Measurements from ENCODE around the gene LMBR1. TPM values are rescaled to one million over a fixed set of nuclear protein-coding genes. Genes with fewer than 3 reads are reported as not detected.

Gene LMBR1
- total and polyA plus RNA-seq, 2 experiments from 2014 or later = 37.2 to 53.1 TPM

DNA sequence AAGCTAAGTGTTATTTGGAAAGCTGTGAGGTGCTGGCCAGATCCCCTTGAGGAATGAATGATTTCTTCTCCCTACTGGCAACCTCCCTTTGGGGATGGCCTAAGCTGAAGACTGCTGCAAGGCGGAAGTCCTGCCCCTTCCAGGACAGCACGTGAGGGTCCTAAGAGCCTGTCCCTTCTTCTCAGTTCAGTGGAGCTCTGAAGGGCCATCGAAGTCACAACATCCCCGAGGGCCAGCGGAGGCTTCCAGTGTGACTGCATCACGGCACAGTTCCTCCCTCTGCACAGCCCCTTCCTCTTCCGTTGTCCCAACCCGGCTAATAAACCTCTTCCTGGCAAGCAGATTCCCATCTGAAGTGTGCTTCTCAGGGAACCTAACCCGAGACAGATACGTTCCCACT, 208.7 kb downstream of the LMBR1 start:
- no peak for DNase-seq (ENCODE audit: low spot score)
- Histone ChIP-seq H3K79me2 (no peaks in the 10 kb centered on the region), H3K4me1 (ENCODE audit: insufficient read depth) (no peaks in the 10 kb centered on the region), H4K20me1 (ENCODE audit: insufficient read depth, poor library complexity, severe bottlenecking) (no peaks in the 10 kb centered on the region), H3K4me2 (no peak overlapping the region), H3K4me3 (no peak overlapping the region), H3K36me3 (replicated peaks; ENCODE audit: insufficient read depth, low read depth) (no peaks in the 10 kb centered on the region), H3K9me3 (ENCODE audit: low read depth) (no peaks in the 10 kb centered on the region), H3K9me2 (replicated peaks; ENCODE audit: insufficient read depth) (no peaks in the 10 kb centered on the region), H3K27me3 (no peaks in the 10 kb centered on the region), H3K27ac (no peak overlapping the region), H2AFZ (no peak overlapping the region)
- WGBS (ENCODE audit: low lambda C conversion rate, missing lambda C conversion rate) = 89% methylated on average over 9 of the region's 10 CpGs
- TF ChIP-seq EZH2phosphoT487 (IDR thresholded peaks at IDR 0.05; ENCODE audit: low read depth, severe bottlenecking, unreplicated experiment) (no peak), EZH2 (IDR thresholded peaks at IDR 0.05; ENCODE audit: borderline replicate concordance) (no peak)
- TF ChIP-seq, protein P1, sequence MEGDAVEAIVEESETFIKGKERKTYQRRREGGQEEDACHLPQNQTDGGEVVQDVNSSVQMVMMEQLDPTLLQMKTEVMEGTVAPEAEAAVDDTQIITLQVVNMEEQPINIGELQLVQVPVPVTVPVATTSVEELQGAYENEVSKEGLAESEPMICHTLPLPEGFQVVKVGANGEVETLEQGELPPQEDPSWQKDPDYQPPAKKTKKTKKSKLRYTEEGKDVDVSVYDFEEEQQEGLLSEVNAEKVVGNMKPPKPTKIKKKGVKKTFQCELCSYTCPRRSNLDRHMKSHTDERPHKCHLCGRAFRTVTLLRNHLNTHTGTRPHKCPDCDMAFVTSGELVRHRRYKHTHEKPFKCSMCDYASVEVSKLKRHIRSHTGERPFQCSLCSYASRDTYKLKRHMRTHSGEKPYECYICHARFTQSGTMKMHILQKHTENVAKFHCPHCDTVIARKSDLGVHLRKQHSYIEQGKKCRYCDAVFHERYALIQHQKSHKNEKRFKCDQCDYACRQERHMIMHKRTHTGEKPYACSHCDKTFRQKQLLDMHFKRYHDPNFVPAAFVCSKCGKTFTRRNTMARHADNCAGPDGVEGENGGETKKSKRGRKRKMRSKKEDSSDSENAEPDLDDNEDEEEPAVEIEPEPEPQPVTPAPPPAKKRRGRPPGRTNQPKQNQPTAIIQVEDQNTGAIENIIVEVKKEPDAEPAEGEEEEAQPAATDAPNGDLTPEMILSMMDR (IDR thresholded peaks at IDR 0.05; ENCODE audit: poor library complexity) = no peak

DNA sequence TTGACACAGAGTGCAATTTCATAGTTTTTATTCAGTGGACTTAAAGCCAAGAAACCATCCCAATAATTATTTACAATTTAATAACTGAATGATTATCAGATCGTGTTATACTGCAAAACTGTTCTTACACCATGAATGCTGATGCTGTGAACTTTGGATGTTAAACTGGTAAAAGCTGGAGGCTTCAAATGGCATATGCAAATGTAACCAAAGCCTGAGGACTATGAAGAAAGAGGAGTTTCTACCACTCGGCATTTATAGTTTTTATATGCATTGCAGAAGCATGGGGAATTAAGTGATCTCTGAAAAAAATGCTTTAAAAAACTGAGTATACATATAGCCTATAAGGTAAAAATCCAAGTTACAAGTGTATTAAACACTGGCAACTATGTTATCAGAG, 210.1 kb downstream of the LMBR1 start:
- 94% methylated on average over 2 of the region's 2 CpGs for WGBS (ENCODE audit: low lambda C conversion rate, missing lambda C conversion rate)
- Histone ChIP-seq H3K4me3 (no peak overlapping the region), H3K4me2 (no peak overlapping the region), H4K20me1 (ENCODE audit: insufficient read depth, poor library complexity, severe bottlenecking) (no peaks in the 10 kb centered on the region), H3K27ac (no peak overlapping the region), H3K9me3 (ENCODE audit: low read depth) (no peaks in the 10 kb centered on the region), H3K36me3 (replicated peaks; ENCODE audit: insufficient read depth, low read depth) (no peaks in the 10 kb centered on the region), H3K4me1 (ENCODE audit: insufficient read depth) (no peaks in the 10 kb centered on the region), H2AFZ (no peak overlapping the region), H3K9me2 (replicated peaks; ENCODE audit: insufficient read depth) (no peaks in the 10 kb centered on the region), H3K79me2 (no peaks in the 10 kb centered on the region), H3K27me3 (no peaks in the 10 kb centered on the region)
- DNase-seq (ENCODE audit: low spot score) = no peak
- TF ChIP-seq, protein P1 (IDR thresholded peaks at IDR 0.05; ENCODE audit: poor library complexity) = no peak
- TF ChIP-seq EZH2 (IDR thresholded peaks at IDR 0.05; ENCODE audit: borderline replicate concordance) (no peak), EZH2phosphoT487 (IDR thresholded peaks at IDR 0.05; ENCODE audit: low read depth, severe bottlenecking, unreplicated experiment) (no peak)

DNA sequence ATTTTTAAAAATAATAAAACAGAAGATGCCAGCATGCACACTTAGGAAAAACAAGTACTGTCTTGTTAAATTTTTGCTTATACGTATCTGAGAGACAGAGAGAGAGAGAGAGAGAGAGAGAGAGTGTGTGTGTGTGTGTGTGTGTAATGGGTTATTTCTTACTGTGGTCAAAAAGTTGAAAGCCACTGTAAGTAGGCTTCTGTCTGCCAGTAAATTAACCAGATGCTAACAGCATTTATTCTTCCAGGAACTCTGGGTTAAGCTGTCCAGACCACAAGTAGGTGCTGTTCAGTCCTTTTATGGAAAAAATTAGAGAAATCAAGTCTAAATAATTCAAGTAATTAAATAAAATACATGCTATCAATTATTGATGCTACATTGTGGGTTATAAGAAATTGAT, 212.7 kb downstream of the LMBR1 start:
- H3K9me3 ChIP-seq (ENCODE audit: low read depth) = no peaks in the 10 kb centered on the region
- H3K9me2 ChIP-seq (replicated peaks; ENCODE audit: insufficient read depth) = no peaks in the 10 kb centered on the region
- DNase-seq (ENCODE audit: low spot score) = no peak
- H3K27me3 ChIP-seq = no peaks in the 10 kb centered on the region
- no peak overlapping the region for H3K4me2 ChIP-seq
- H3K4me3 ChIP-seq = no peak overlapping the region
- TF ChIP-seq EZH2phosphoT487 (IDR thresholded peaks at IDR 0.05; ENCODE audit: low read depth, severe bottlenecking, unreplicated experiment) = no peak
- TF ChIP-seq EZH2 (IDR thresholded peaks at IDR 0.05; ENCODE audit: borderline replicate concordance) = no peak
- TF ChIP-seq, protein P1 (IDR thresholded peaks at IDR 0.05; ENCODE audit: poor library complexity) = no peak
- H3K4me1 ChIP-seq (ENCODE audit: insufficient read depth) = no peaks in the 10 kb centered on the region
- no peaks in the 10 kb centered on the region for H3K36me3 ChIP-seq (replicated peaks; ENCODE audit: insufficient read depth, low read depth)
- H2AFZ ChIP-seq = no peak overlapping the region
- H3K27ac ChIP-seq = no peak overlapping the region
- no peaks in the 10 kb centered on the region for H4K20me1 ChIP-seq (ENCODE audit: insufficient read depth, poor library complexity, severe bottlenecking)
- no peaks in the 10 kb centered on the region for H3K79me2 ChIP-seq
- WGBS (ENCODE audit: low lambda C conversion rate, missing lambda C conversion rate) = 72% methylated on average over 1 of the region's 1 CpG
